ENCODE measurements around the gene RASSF4. TPM values are rescaled to one million over a fixed set of nuclear protein-coding genes. Genes with fewer than 3 reads are reported as not detected.
A peak's percentile ranks its signal among the peaks of the same experiment; 100 is the strongest.

The RASSF4 gene
- total and polyA plus RNA-seq, 2 donors (not counting 3 experiments of a cell fraction or from before 2014, with no cell fraction given) = 7.6 to 8.2 TPM

GRCh38 chr10:44972874-44973306 lies 13.3 kb downstream of the RASSF4 start:
- Histone ChIP-seq H3K79me2 (ENCODE audit: control insufficient read depth, insufficient read depth, low read length) (no peaks in the 10 kb centered on the region), H4K20me1 (replicated peaks; ENCODE audit: control insufficient read depth, extremely low read depth, insufficient read depth, low read length) (no peaks in the 10 kb centered on the region), H3K9me3 (replicated peaks; ENCODE audit: control insufficient read depth, insufficient read depth, low read length) (no peaks in the 10 kb centered on the region), H3K4me2 (ENCODE audit: insufficient read depth, low read length) (no peak overlapping the region), H3K27me3 (ENCODE audit: control insufficient read depth in 2 of 2, insufficient read depth in 2 of 2, low read length in 2 of 2) (no peaks in the 10 kb centered on the region), H3K9ac (replicated peaks; ENCODE audit: extremely low read depth, insufficient read depth, low read length) (no peak overlapping the region), H3K27ac (ENCODE audit: insufficient read depth, low read depth, low read length) (no peak overlapping the region), H3K4me3 (replicated peaks in 1 of 3; ENCODE audit: insufficient read depth in 1 of 3, low read depth in 1 of 3, low read length in 3 of 3) (no peak overlapping the region), H3K36me3 (ENCODE audit: control insufficient read depth in 2 of 2, extremely low read depth in 1 of 2, insufficient read depth in 2 of 2, low read length in 2 of 2) (peaks cover 0 to 11% of the 10 kb centered on the region in 2 experiments), H3K4me1 (ENCODE audit: control insufficient read depth, extremely low read depth, insufficient read depth, low read length) (peaks cover 8% of the 10 kb centered on the region), H2AFZ (ENCODE audit: low read depth, low read length) (no peak overlapping the region), H3K9me1 (replicated peaks; ENCODE audit: control insufficient read depth, extremely low read depth, insufficient read depth, low read length) (no peaks in the 10 kb centered on the region)
- FAIRE-seq = no peak
- ChIA-PET POLR2A (interaction anchor here (1.0 kb wide), 1 partner anchor 29 kb away, joined by 3 read pairs; no protein-coding TSS in a partner anchor), CTCF (interaction anchor here (1.1 to 2.3 kb wide), 3 partner anchors 9 to 40 kb away, joined by 5 to 18 read pairs (median 9); partner anchors contain the start of gene ZNF22)
- BruUV-seq (replicated peaks) = no TSS peak
- no peak for TF ChIP-seq POLR2AphosphoS5 (IDR thresholded peaks at IDR 0.05; ENCODE audit: insufficient read depth, low read depth, low read length)
- no peak for TF ChIP-seq FOS (IDR thresholded peaks at IDR 0.05; ENCODE audit: borderline replicate concordance, insufficient read depth, low read length)
- TF ChIP-seq MYC (IDR thresholded peaks at IDR 0.05; ENCODE audit: low read depth, low read length) = no peak
- no peak for TF ChIP-seq CTCF (IDR thresholded peaks at IDR 0.05; ENCODE audit: extremely low read depth in 1 of 2, insufficient read depth in 1 of 2, low read depth in 1 of 2, low read length in 2 of 2)
- no peak for TF ChIP-seq GATA2 (IDR thresholded peaks at IDR 0.05; ENCODE audit: insufficient read depth, insufficient read length, low read depth, low read length)
- no peak for TF ChIP-seq EZH2 (IDR thresholded peaks at IDR 0.05; ENCODE audit: borderline replicate concordance, low read depth, low read length, severe bottlenecking)
- no peak for TF ChIP-seq POLR2A (IDR thresholded peaks at IDR 0.05; ENCODE audit: low read depth, low read length)
- TF ChIP-seq JUN (IDR thresholded peaks at IDR 0.05; ENCODE audit: borderline replicate concordance, insufficient read depth, insufficient read length, low read depth) = no peak
- TF ChIP-seq MAX (IDR thresholded peaks at IDR 0.05; ENCODE audit: insufficient read depth, insufficient read length) = no peak
- intact Hi-C loops (cut with micrococcal nuclease) = loop anchor here (10.0 kb wide), 1 partner anchor 1298 kb away; no protein-coding TSS in a partner anchor
- DNase-seq (ENCODE audit: low read depth, low spot score) = peak; percentile 50
- dilution Hi-C loops (cut with MboI; ENCODE audit: extremely low pct_ligation_motif_present, low sequenced_read_pairs) = no loop called here
